Measurements from ENCODE around the gene ATCAY.

GRCh38 chr19:3923096-3923758 is 42.7 kb downstream of the ATCAY start:
- TF ChIP-seq CTCF (IDR thresholded peaks at IDR 0.05): no peak
- no peak for TF ChIP-seq POLR2A (IDR thresholded peaks at IDR 0.05)
- no peak for TF ChIP-seq EP300 (IDR thresholded peaks at IDR 0.05)
- no peak for TF ChIP-seq POLR2AphosphoS5 (IDR thresholded peaks at IDR 0.05)
